GM23338 (cell line): ENCODE measurements around the gene ITGB7. TPM values are rescaled to one million over a fixed set of nuclear protein-coding genes. Genes with fewer than 3 reads are reported as not detected.

Experiments
- ATAC-seq: fragments of 200-7000 bp; cut with Tn5 transposase; 3 replicates; pipeline ENCODE4 v1.9.1; 2020
- DNase-seq: peaks from one replicate; pipeline ENCODE4 v3.0.0-alpha.2; 2015; ENCODE audit warnings: low spot score
- H2AFZ ChIP-seq: fragments of 200-600 bp; sonication (generic); 2 replicates; pipeline ENCODE4 v1.8.0; 2016; ENCODE audit warnings: antibody characterized with exemption, mild to moderate bottlenecking, moderate library complexity
- H3F3A ChIP-seq: fragments of 200-600 bp; sonication (generic); replicated peaks from 2 replicates; pipeline ENCODE4 v1.8.0; 2017; ENCODE audit warnings: antibody characterized with exemption, mixed run types, low read depth
- H3K27ac ChIP-seq: fragments of 200-600 bp; sonication (generic); 2 replicates; pipeline ENCODE4 v1.6.1; 2016; ENCODE audit warnings: low read depth
- H3K27me3 ChIP-seq: fragments of 200-600 bp; sonication (generic); 2 replicates; pipeline ENCODE4 v1.8.0; 2016; ENCODE audit warnings: mild to moderate bottlenecking, mixed run types, moderate library complexity; ENCODE audit not compliant: insufficient read depth
- H3K36me3 ChIP-seq: fragments of 200-600 bp; sonication (generic); 2 replicates; pipeline ENCODE4 v1.8.0; 2016; ENCODE audit warnings: mild to moderate bottlenecking; ENCODE audit not compliant: insufficient read depth
- H3K4me1 ChIP-seq: fragments of 200-600 bp; sonication (generic); 2 replicates; pipeline ENCODE4 v1.8.0; 2016; ENCODE audit warnings: mild to moderate bottlenecking, moderate library complexity; ENCODE audit not compliant: insufficient read depth
- H3K4me2 ChIP-seq: fragments of 200-600 bp; sonication (generic); 2 replicates; pipeline ENCODE4 v1.7.1; 2017; ENCODE audit warnings: mixed run types
- H3K4me3 ChIP-seq: fragments of 200-600 bp; sonication (generic); 2 replicates; pipeline ENCODE4 v1.6.1; 2016; ENCODE audit warnings: mixed run types
- H3K79me2 ChIP-seq: fragments of 200-600 bp; sonication (generic); replicated peaks from 2 replicates; pipeline ENCODE4 v1.8.0; 2017; ENCODE audit warnings: mild to moderate bottlenecking; ENCODE audit not compliant: insufficient read depth
- H3K9me2 ChIP-seq: fragments of 200-600 bp; sonication (generic); 2 replicates; pipeline ENCODE4 v1.8.0; 2017; ENCODE audit not compliant: insufficient read depth
- H4K20me1 ChIP-seq: fragments of 200-600 bp; sonication (generic); replicated peaks from 2 replicates; pipeline ENCODE4 v1.8.0; 2017; ENCODE audit warnings: mild to moderate bottlenecking; ENCODE audit not compliant: insufficient read depth
- H3K27ac Mint-ChIP-seq: 2 replicates; pipeline ENCODE4 v1.8.0; 2020; ENCODE audit warnings: inconsistent platforms, mild to moderate bottlenecking, moderate library complexity, mixed read lengths
- H3K27me3 Mint-ChIP-seq: 3 replicates; pipeline ENCODE4 v1.8.0; 2022; ENCODE audit warnings: low read depth, mild to moderate bottlenecking, moderate library complexity, mixed read lengths, inconsistent platforms; ENCODE audit not compliant: insufficient read depth, poor library complexity
- H3K36me3 Mint-ChIP-seq: 3 replicates; pipeline ENCODE4 v1.8.0; 2021; ENCODE audit warnings: low read depth, mild to moderate bottlenecking, inconsistent platforms, moderate library complexity, mixed read lengths
- H3K4me1 Mint-ChIP-seq: 3 replicates; pipeline ENCODE4 v1.8.0; 2020; ENCODE audit warnings: mild to moderate bottlenecking, inconsistent platforms, mixed read lengths
- H3K4me3 Mint-ChIP-seq: 3 replicates; pipeline ENCODE4 v1.8.0; 2021; ENCODE audit warnings: moderate library complexity, mild to moderate bottlenecking, inconsistent platforms, mixed read lengths
- H3K9me3 Mint-ChIP-seq: 3 replicates; pipeline ENCODE4 v1.8.0; 2020; ENCODE audit warnings: moderate library complexity, mild to moderate bottlenecking, inconsistent platforms, mixed read lengths
- CREB1 ChIP-seq: fragments of 250-450 bp; sonication (Bioruptor Pico); IDR thresholded peaks from 2 replicates; pipeline ENCODE4 v1.5.0; 2020; ENCODE audit warnings: low read depth, mild to moderate bottlenecking, moderate library complexity
- CTCF ChIP-seq, 2 experiments: fragments of 200-600 bp in 1 of 2; sonication (generic) in 1 of 2; conservative IDR thresholded peaks; 2 replicates each; pipeline versions ENCODE4 v1.5.1 to v1.6.1; 2016 to 2017; ENCODE audit warnings: antibody characterized with exemption in 2 of 2, low read depth in 2 of 2, mild to moderate bottlenecking in 2 of 2, moderate library complexity in 1 of 2
- EZH2 ChIP-seq: fragments of 200-600 bp; sonication (generic); IDR thresholded peaks from one replicate; pipeline ENCODE4 v1.8.0; 2017; ENCODE audit warnings: antibody characterized with exemption, mild to moderate bottlenecking, low read depth; ENCODE audit not compliant: unreplicated experiment
- EZH2phosphoT487 ChIP-seq: fragments of 200-600 bp; sonication (generic); IDR thresholded peaks from one replicate; pipeline ENCODE4 v1.8.1; 2018; ENCODE audit warnings: antibody characterized with exemption; ENCODE audit not compliant: unreplicated experiment
- JUNB ChIP-seq: IDR thresholded peaks from one replicate; pipeline ENCODE4 v1.6.1; 2016; ENCODE audit warnings: antibody characterized with exemption; ENCODE audit not compliant: unreplicated experiment
- NANOG ChIP-seq: IDR thresholded peaks from 2 replicates; pipeline ENCODE4 v1.6.1; 2016; ENCODE audit warnings: antibody characterized with exemption, borderline replicate concordance
- POLR2AphosphoS5 ChIP-seq: IDR thresholded peaks from 2 replicates; pipeline ENCODE4 v1.6.1; 2016; ENCODE audit warnings: antibody characterized with exemption, low read depth
- REST ChIP-seq: IDR thresholded peaks from one replicate; pipeline ENCODE4 v1.6.1; 2018; ENCODE audit warnings: antibody characterized with exemption; ENCODE audit not compliant: unreplicated experiment
- STAT1 ChIP-seq: IDR thresholded peaks from one replicate; pipeline ENCODE4 v1.6.1; 2016; ENCODE audit warnings: antibody characterized with exemption; ENCODE audit not compliant: unreplicated experiment
- ZNF114 ChIP-seq: fragments of 250-450 bp; sonication (Bioruptor Pico); IDR thresholded peaks from 2 replicates; pipeline ENCODE4 v1.5.0; 2020; ENCODE audit warnings: mild to moderate bottlenecking, moderate library complexity
- ZNF331 ChIP-seq: fragments of 250-450 bp; sonication (Bioruptor Pico); IDR thresholded peaks from 2 replicates; pipeline ENCODE4 v1.5.0; 2020; ENCODE audit warnings: low read depth, mild to moderate bottlenecking, moderate library complexity
- ZNF462 ChIP-seq: fragments of 250-450 bp; sonication (Bioruptor Pico); IDR thresholded peaks from 2 replicates; pipeline ENCODE4 v1.5.0; 2020; ENCODE audit warnings: mild to moderate bottlenecking, moderate library complexity
- polyA plus RNA-seq: library from polyadenylated mRNA; unstranded; fragments of >200 nt; fragmentation: Nextera tagmentation; extraction: Ambion mirVana; gene quantifications from 2 replicates; pipeline ENCODE4 v1.2.1, GENCODE V29; 2016
- total RNA-seq: library from RNA; depleted of rRNA; stranded (reverse); fragments of >200 nt; shearing (Covaris generic); gene quantifications from 2 replicates; pipeline ENCODE4 v1.2.3, GENCODE V29; 2014
- TF ChIP-seq, protein P1 (sequence below): IDR thresholded peaks from 2 replicates; pipeline ENCODE4 v1.6.1; 2016; ENCODE audit warnings: antibody characterized with exemption

The ITGB7 gene
- total and polyA plus RNA-seq, 2 experiments from 2014 or later = 0.32 TPM; not detected in 1

DNA sequence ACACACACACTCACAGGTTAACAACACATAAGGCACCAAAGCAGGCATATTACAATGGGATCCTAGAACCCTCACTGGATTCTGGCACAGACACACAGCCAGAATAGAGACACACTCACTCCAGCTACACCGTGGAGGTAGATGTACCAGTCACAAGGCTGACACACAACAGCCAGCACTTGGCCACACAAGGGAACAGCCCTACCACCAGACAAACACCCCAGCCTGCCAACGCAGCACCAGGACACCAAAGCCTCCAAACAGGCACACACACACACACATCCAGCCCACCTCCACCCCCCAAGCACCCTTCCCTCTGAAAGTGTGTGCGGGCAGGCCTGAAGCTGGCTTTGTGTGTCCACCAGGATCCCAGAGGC, 10.9 kb upstream of the ITGB7 start:
- peaks cover 25% of the 10 kb centered on the region for H3K27me3 Mint-ChIP-seq
- H3K4me1 ChIP-seq = peaks cover 60% of the 10 kb centered on the region

More for the DNA sequence above, 10.9 kb upstream of the ITGB7 start:
- no peak overlapping the region for H2AFZ ChIP-seq
- ATAC-seq (no peak), DNase-seq (peak; percentile 10)
- Mint-ChIP-seq H3K27ac (peak overlapping the region; percentile 89; the same call in 1 of the 2 replicates), H3K9me3 (peaks cover 4% of the 10 kb centered on the region; the same call in 1 of the 3 replicates), H3K36me3 (peaks cover 31% of the 10 kb centered on the region), H3K4me3 (peak overlapping the region; percentile 94), H3K4me1 (peaks cover 75% of the 10 kb centered on the region)
- H3K9me2 ChIP-seq = no peaks in the 10 kb centered on the region
- peak overlapping the region; percentile 91 for H3K4me2 ChIP-seq
- H3K4me3 ChIP-seq = peak overlapping the region; percentile 95
- peaks cover 12% of the 10 kb centered on the region for H3K27me3 ChIP-seq
- H3F3A ChIP-seq = peaks cover 46% of the 10 kb centered on the region
- H3K79me2 ChIP-seq = peaks cover 36% of the 10 kb centered on the region
- peak overlapping the region; percentile 91 for H3K27ac ChIP-seq
- TF ChIP-seq ZNF462 = no peak
- no peak for TF ChIP-seq CTCF (conservative IDR thresholded peaks at IDR 0.05; ENCODE audit: low read depth in 2 of 2)
- no peak for TF ChIP-seq JUNB
- TF ChIP-seq REST = no peak
- no peak for TF ChIP-seq ZNF331 (CRISPR knock-in tag)
- no peak for TF ChIP-seq CREB1 (CRISPR knock-in tag)
- no peak for TF ChIP-seq STAT1
- TF ChIP-seq EZH2phosphoT487 = no peak
- no peak for TF ChIP-seq POLR2AphosphoS5
- no peak for TF ChIP-seq NANOG
- no peak for TF ChIP-seq ZNF114 (CRISPR knock-in tag)
- no peak for TF ChIP-seq EZH2
- TF ChIP-seq, protein P1, sequence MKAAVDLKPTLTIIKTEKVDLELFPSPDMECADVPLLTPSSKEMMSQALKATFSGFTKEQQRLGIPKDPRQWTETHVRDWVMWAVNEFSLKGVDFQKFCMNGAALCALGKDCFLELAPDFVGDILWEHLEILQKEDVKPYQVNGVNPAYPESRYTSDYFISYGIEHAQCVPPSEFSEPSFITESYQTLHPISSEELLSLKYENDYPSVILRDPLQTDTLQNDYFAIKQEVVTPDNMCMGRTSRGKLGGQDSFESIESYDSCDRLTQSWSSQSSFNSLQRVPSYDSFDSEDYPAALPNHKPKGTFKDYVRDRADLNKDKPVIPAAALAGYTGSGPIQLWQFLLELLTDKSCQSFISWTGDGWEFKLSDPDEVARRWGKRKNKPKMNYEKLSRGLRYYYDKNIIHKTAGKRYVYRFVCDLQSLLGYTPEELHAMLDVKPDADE = no peak
- H3K36me3 ChIP-seq = peaks cover 3% of the 10 kb centered on the region; the same call in 1 of the 2 replicates
- H4K20me1 ChIP-seq = peaks cover 2% of the 10 kb centered on the region; the same call in 1 of the 2 replicates
